ENCODE data around the gene TCEA2.
A peak's percentile ranks its signal among the peaks of the same experiment; 100 is the strongest.

- TF ChIP-seq CTCF (IDR thresholded peaks at IDR 0.05) = peak in 1 of 3 experiments; percentile 29
- TF ChIP-seq POLR2AphosphoS5 (IDR thresholded peaks at IDR 0.05; ENCODE audit: insufficient read depth in 1 of 2, low read depth in 1 of 2) = no peak
- no peak for TF ChIP-seq POLR2A (IDR thresholded peaks at IDR 0.05)
Measured at GRCh38 chr20:64069614-64070243, 6.7 kb downstream of the TCEA2 start.
